ENCODE results near the gene SCAF8. TPM values are rescaled to one million over a fixed set of nuclear protein-coding genes. Genes with fewer than 3 reads are reported as not detected.

The SCAF8 gene
- total RNA-seq, 1 donor from 2014 or later = 54.9 TPM

- Mint-ChIP-seq H3K9me3 (ENCODE audit: unreplicated experiment) (no peaks in the 10 kb centered on the region), H3K27me3 (ENCODE audit: unreplicated experiment) (peaks cover 1% of the 10 kb centered on the region), H3K4me1 (ENCODE audit: low read depth, unreplicated experiment) (no peaks in the 10 kb centered on the region), H3K27ac (ENCODE audit: unreplicated experiment) (no peak overlapping the region), H3K4me3 (ENCODE audit: unreplicated experiment) (no peak overlapping the region), H3K36me3 (ENCODE audit: unreplicated experiment) (peaks cover 6% of the 10 kb centered on the region)
- no peak for TF ChIP-seq CTCF (IDR thresholded peaks at IDR 0.05; ENCODE audit: partially characterized antibody, unreplicated experiment)
- no peak for DNase-seq
Measured at GRCh38 chr6:154830771-154831170, 97.6 kb downstream of the SCAF8 start.

GRCh38 chr6:154835307-154835706 is 102.1 kb downstream of the SCAF8 start:
- Mint-ChIP-seq H3K27me3 (ENCODE audit: unreplicated experiment) (peaks cover 1% of the 10 kb centered on the region), H3K9me3 (ENCODE audit: unreplicated experiment) (no peaks in the 10 kb centered on the region), H3K36me3 (ENCODE audit: unreplicated experiment) (peaks cover 6% of the 10 kb centered on the region), H3K4me3 (ENCODE audit: unreplicated experiment) (no peak overlapping the region), H3K4me1 (ENCODE audit: low read depth, unreplicated experiment) (peaks cover 6% of the 10 kb centered on the region), H3K27ac (ENCODE audit: unreplicated experiment) (no peak overlapping the region)
- DNase-seq = no peak
- TF ChIP-seq CTCF (IDR thresholded peaks at IDR 0.05; ENCODE audit: partially characterized antibody, unreplicated experiment) = no peak

GRCh38 chr6:154839546-154839945 is 106.3 kb downstream of the SCAF8 start:
- DNase-seq = no peak
- no peak for TF ChIP-seq CTCF (IDR thresholded peaks at IDR 0.05; ENCODE audit: partially characterized antibody, unreplicated experiment)
- H3K4me3 Mint-ChIP-seq (ENCODE audit: unreplicated experiment) = no peak overlapping the region
- peaks cover 16% of the 10 kb centered on the region for H3K4me1 Mint-ChIP-seq (ENCODE audit: low read depth, unreplicated experiment)
- no peak overlapping the region for H3K27ac Mint-ChIP-seq (ENCODE audit: unreplicated experiment)
- no peaks in the 10 kb centered on the region for H3K36me3 Mint-ChIP-seq (ENCODE audit: unreplicated experiment)
- no peaks in the 10 kb centered on the region for H3K27me3 Mint-ChIP-seq (ENCODE audit: unreplicated experiment)
- no peaks in the 10 kb centered on the region for H3K9me3 Mint-ChIP-seq (ENCODE audit: unreplicated experiment)

- DNase-seq = no peak
- Mint-ChIP-seq H3K36me3 (ENCODE audit: unreplicated experiment) (no peaks in the 10 kb centered on the region), H3K27me3 (ENCODE audit: unreplicated experiment) (no peaks in the 10 kb centered on the region), H3K4me1 (ENCODE audit: low read depth, unreplicated experiment) (peaks cover 22% of the 10 kb centered on the region), H3K4me3 (ENCODE audit: unreplicated experiment) (no peak overlapping the region), H3K27ac (ENCODE audit: unreplicated experiment) (no peak overlapping the region), H3K9me3 (ENCODE audit: unreplicated experiment) (no peaks in the 10 kb centered on the region)
- TF ChIP-seq CTCF (IDR thresholded peaks at IDR 0.05; ENCODE audit: partially characterized antibody, unreplicated experiment) = no peak
Measured at GRCh38 chr6:154840363-154840762, 107.1 kb downstream of the SCAF8 start.

GRCh38 chr6:154841109-154841508 is 107.9 kb downstream of the SCAF8 start:
- no peak for DNase-seq
- no peak for TF ChIP-seq CTCF (IDR thresholded peaks at IDR 0.05; ENCODE audit: partially characterized antibody, unreplicated experiment)
- no peaks in the 10 kb centered on the region for H3K27me3 Mint-ChIP-seq (ENCODE audit: unreplicated experiment)
- no peak overlapping the region for H3K27ac Mint-ChIP-seq (ENCODE audit: unreplicated experiment)
- no peaks in the 10 kb centered on the region for H3K36me3 Mint-ChIP-seq (ENCODE audit: unreplicated experiment)
- no peaks in the 10 kb centered on the region for H3K9me3 Mint-ChIP-seq (ENCODE audit: unreplicated experiment)
- no peak overlapping the region for H3K4me3 Mint-ChIP-seq (ENCODE audit: unreplicated experiment)
- H3K4me1 Mint-ChIP-seq (ENCODE audit: low read depth, unreplicated experiment) = peaks cover 25% of the 10 kb centered on the region

Data from glutamatergic neuron (in vitro differentiated cells).